Measurements from ENCODE around the gene HMGB4. TPM values are rescaled to one million over a fixed set of nuclear protein-coding genes. Genes with fewer than 3 reads are reported as not detected.

HMGB4 gene
- total RNA-seq, 1 experiment from 2014 or later = not detected

- Histone ChIP-seq H3K9me2 (ENCODE audit: insufficient read depth) (no peaks in the 10 kb centered on the region), H3K4me3 (no peak overlapping the region), H3K79me2 (ENCODE audit: low read depth) (no peaks in the 10 kb centered on the region), H4K20me1 (ENCODE audit: insufficient read depth) (no peaks in the 10 kb centered on the region), H3F3A (ENCODE audit: insufficient read depth, low read depth) (no peaks in the 10 kb centered on the region), H3K27ac (no peak overlapping the region), H3K4me1 (replicated peaks; ENCODE audit: insufficient read depth) (no peaks in the 10 kb centered on the region), H3K9me3 (ENCODE audit: insufficient read depth, low read depth) (no peaks in the 10 kb centered on the region), H3K36me3 (ENCODE audit: low read depth) (no peaks in the 10 kb centered on the region), H3K27me3 (ENCODE audit: insufficient read depth, low read depth) (peaks cover 11% of the 10 kb centered on the region), H3K4me2 (no peak overlapping the region), H2AFZ (no peak overlapping the region)
- BruUV-seq (replicated peaks) = no TSS peak
- intact Hi-C loops (cut with micrococcal nuclease; ENCODE audit: unreplicated experiment) = no loop called here
- POLR2A ChIA-PET (ENCODE audit: unreplicated experiment) = no interaction called here
- CTCF ChIA-PET = no interaction called here
- DNase-seq = no peak
- TF ChIP-seq EZH2 (IDR thresholded peaks at IDR 0.05; ENCODE audit: low read depth) (no peak), CTCF (conservative IDR thresholded peaks at IDR 0.05) (no peak)
Observed at GRCh38 chr1:33905241-33905640, 41.4 kb downstream of the HMGB4 start.

DNA sequence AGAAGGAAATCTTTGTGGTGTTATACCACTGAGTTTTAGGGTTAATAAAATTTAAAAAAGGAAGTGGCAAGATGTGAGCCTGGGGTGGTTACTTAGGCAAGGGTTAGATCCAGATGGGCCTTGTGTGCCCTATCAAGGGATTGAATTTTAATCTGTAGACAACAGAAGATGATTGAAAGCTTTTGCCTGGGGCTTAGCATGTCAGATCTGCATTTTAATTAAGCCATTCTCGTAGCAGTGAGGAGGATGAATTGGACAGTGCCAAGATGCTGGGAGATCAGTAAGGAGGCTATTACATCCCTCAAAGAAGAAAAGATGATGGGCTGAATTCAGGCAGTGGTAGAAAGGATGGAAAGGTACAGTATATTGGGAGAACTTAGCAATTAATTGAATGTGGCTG is 42.3 kb downstream of the HMGB4 start:
- no peaks in the 10 kb centered on the region for H3K79me2 ChIP-seq (ENCODE audit: low read depth)
- H3K4me1 ChIP-seq (replicated peaks; ENCODE audit: insufficient read depth) = no peaks in the 10 kb centered on the region
- H3K9me2 ChIP-seq (ENCODE audit: insufficient read depth) = no peaks in the 10 kb centered on the region
- CTCF ChIA-PET = no interaction called here
- no peak overlapping the region for H3K4me2 ChIP-seq
- no peak overlapping the region for H3K27ac ChIP-seq
- no peak for DNase-seq
- H3K27me3 ChIP-seq (ENCODE audit: insufficient read depth, low read depth) = peaks cover 11% of the 10 kb centered on the region
- H3K4me3 ChIP-seq = no peak overlapping the region
- BruUV-seq (replicated peaks) = no TSS peak
- no peaks in the 10 kb centered on the region for H3K36me3 ChIP-seq (ENCODE audit: low read depth)
- TF ChIP-seq CTCF (conservative IDR thresholded peaks at IDR 0.05) = no peak
- no peak for TF ChIP-seq EZH2 (IDR thresholded peaks at IDR 0.05; ENCODE audit: low read depth)
- no peaks in the 10 kb centered on the region for H4K20me1 ChIP-seq (ENCODE audit: insufficient read depth)
- intact Hi-C loops (cut with micrococcal nuclease; ENCODE audit: unreplicated experiment) = no loop called here
- H2AFZ ChIP-seq = no peak overlapping the region
- POLR2A ChIA-PET (ENCODE audit: unreplicated experiment) = no interaction called here
- no peaks in the 10 kb centered on the region for H3K9me3 ChIP-seq (ENCODE audit: insufficient read depth, low read depth)
- no peaks in the 10 kb centered on the region for H3F3A ChIP-seq (ENCODE audit: insufficient read depth, low read depth)

DNA sequence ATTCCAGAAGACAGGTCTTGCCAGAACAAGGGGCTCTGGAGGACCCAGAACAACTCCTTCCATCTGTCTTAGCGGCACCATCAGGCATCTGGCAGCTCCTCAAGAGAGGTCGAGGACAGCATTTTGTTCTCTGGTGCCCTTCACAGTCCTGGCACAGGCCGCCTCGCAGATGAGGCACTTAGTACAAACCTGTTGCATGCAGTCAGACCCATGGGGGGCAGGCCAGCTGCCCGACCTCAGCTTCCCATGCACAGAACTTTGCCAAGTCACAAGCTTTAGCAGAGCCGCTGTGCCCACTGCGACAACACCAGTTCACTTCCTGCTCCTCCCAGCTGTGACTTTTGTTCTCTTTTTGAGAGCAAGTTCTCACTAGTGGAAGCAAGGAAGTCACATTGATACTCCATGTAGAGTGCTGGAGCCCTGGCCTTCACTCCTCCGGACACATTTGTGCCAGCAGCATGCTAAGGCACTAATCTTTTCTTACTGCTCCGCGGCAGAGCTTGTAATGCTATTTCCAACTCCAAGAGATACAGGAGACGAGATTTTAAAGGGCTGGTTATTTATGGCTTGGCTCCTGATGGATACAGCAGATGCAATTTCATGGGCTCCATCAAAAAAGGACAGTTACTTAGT is 44.6 kb downstream of the HMGB4 start:
- TF ChIP-seq CTCF (conservative IDR thresholded peaks at IDR 0.05) (no peak), EZH2 (IDR thresholded peaks at IDR 0.05; ENCODE audit: low read depth) (no peak)
- peaks cover 12% of the 10 kb centered on the region for H3K27me3 ChIP-seq (ENCODE audit: insufficient read depth, low read depth)
- H2AFZ ChIP-seq = no peak overlapping the region
- H3K4me3 ChIP-seq = no peak overlapping the region
- intact Hi-C loops (cut with micrococcal nuclease; ENCODE audit: unreplicated experiment) = no loop called here
- H3K4me2 ChIP-seq = no peak overlapping the region
- BruUV-seq (replicated peaks) = no TSS peak
- no peaks in the 10 kb centered on the region for H3K9me3 ChIP-seq (ENCODE audit: insufficient read depth, low read depth)
- POLR2A ChIA-PET (ENCODE audit: unreplicated experiment) = no interaction called here
- DNase-seq = no peak
- CTCF ChIA-PET = no interaction called here
- no peaks in the 10 kb centered on the region for H3K4me1 ChIP-seq (replicated peaks; ENCODE audit: insufficient read depth)
- H3K9me2 ChIP-seq (ENCODE audit: insufficient read depth) = no peaks in the 10 kb centered on the region
- H3K79me2 ChIP-seq (ENCODE audit: low read depth) = no peaks in the 10 kb centered on the region
- H3K27ac ChIP-seq = no peak overlapping the region
- H3F3A ChIP-seq (ENCODE audit: insufficient read depth, low read depth) = no peaks in the 10 kb centered on the region
- H4K20me1 ChIP-seq (ENCODE audit: insufficient read depth) = no peaks in the 10 kb centered on the region
- H3K36me3 ChIP-seq (ENCODE audit: low read depth) = no peaks in the 10 kb centered on the region
